ENCODE data around the gene BIRC5.
A peak's percentile ranks its signal among the peaks of the same experiment; 100 is the strongest.

Gene BIRC5

DNA sequence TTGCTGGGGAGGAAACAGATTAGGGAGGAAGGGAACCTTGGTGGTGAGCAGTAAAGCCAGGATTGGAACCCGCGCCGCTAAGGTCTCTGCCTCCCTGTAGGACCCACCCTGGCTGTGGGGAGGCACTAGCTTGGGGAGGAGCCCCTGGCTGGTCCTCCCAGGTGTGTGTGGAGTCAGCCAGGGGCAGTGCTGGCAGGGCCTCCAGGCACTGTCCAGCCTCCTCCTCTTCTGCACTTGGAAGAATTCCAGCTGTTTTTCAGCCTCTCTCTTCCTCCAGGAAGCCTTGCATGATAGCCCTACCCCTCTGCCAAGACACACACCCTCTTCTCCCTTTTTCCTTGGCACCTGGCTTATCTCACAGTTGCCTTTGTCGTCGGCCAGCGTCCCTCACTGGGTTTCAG is 52.2 kb downstream of the BIRC5 start:
- TF ChIP-seq, protein P1, sequence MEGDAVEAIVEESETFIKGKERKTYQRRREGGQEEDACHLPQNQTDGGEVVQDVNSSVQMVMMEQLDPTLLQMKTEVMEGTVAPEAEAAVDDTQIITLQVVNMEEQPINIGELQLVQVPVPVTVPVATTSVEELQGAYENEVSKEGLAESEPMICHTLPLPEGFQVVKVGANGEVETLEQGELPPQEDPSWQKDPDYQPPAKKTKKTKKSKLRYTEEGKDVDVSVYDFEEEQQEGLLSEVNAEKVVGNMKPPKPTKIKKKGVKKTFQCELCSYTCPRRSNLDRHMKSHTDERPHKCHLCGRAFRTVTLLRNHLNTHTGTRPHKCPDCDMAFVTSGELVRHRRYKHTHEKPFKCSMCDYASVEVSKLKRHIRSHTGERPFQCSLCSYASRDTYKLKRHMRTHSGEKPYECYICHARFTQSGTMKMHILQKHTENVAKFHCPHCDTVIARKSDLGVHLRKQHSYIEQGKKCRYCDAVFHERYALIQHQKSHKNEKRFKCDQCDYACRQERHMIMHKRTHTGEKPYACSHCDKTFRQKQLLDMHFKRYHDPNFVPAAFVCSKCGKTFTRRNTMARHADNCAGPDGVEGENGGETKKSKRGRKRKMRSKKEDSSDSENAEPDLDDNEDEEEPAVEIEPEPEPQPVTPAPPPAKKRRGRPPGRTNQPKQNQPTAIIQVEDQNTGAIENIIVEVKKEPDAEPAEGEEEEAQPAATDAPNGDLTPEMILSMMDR (IDR thresholded peaks at IDR 0.05; ENCODE audit: low read length, missing control alignments), result no peak
- H3K4me3 ChIP-seq (replicated peaks; ENCODE audit: low read depth, low read length), result no peak overlapping the region
- no peak for DNase-seq (ENCODE audit: low read depth)

DNA sequence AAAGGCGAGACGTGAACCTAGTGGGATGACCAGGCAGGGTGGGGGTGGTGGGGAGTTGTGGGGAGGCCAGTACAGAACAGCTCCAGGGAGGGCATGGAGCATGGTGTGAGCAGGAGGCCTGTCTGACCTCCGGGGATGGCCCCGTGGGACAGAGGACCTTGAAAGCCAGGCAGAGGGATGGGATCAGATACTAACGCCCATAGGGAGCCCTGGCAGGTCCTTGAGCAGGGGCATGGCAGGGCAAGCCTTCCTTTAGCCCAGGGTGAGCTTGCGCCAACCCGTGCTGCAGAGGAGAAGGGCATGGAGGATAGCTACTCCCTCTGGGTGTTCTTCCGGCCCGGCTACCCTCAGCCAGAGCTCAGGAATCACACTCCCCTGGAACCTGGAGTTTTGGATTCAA is 52.7 kb downstream of the BIRC5 start:
- DNase-seq (ENCODE audit: low read depth), result no peak
- TF ChIP-seq, protein P1 (IDR thresholded peaks at IDR 0.05; ENCODE audit: low read length, missing control alignments), result no peak
- H3K4me3 ChIP-seq (replicated peaks; ENCODE audit: low read depth, low read length), result no peak overlapping the region

DNA sequence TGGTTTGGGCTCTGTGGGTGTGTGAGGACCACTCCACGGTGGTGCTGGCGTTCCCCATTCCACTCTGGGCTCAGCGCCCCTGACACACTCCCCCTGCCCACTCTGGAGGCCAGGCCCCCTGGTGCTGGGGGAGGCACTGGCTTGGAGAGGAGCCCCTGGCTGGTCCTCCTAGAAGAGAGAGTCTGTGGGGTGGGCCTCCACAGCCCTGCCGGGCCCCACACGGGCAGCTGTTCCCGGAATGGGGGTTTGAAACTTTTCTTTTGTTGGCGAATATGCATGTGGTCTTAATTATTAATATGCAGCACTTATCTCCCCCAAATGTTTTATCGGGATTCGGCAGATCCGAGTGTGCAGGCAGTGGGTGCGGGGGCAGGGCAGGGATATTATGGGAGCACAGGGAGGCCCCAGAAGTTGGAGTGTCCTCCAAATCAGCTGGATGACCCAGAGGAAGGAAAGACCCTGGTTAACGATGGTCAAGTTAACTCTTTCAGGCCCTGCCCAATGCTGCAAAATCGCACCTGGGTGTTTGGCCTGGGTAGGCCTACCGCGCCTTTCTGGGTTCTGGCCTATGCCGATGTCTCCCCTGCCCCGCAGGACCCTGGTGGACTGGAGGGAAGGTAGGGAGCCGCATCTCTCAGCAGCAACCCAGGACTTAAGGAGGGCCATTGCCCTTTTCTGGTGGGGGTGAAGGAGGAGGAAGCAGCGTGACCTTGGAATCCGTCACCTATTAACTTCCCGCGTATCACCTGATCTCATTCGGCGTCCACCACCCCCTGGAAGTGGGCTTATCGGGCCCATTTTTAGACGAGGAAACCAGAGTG is 53.4 kb downstream of the BIRC5 start:
- TF ChIP-seq, protein P1 (IDR thresholded peaks at IDR 0.05; ENCODE audit: low read length, missing control alignments), result no peak
- no peak overlapping the region for H3K4me3 ChIP-seq (replicated peaks; ENCODE audit: low read depth, low read length)
- no peak for DNase-seq (ENCODE audit: low read depth)

DNA sequence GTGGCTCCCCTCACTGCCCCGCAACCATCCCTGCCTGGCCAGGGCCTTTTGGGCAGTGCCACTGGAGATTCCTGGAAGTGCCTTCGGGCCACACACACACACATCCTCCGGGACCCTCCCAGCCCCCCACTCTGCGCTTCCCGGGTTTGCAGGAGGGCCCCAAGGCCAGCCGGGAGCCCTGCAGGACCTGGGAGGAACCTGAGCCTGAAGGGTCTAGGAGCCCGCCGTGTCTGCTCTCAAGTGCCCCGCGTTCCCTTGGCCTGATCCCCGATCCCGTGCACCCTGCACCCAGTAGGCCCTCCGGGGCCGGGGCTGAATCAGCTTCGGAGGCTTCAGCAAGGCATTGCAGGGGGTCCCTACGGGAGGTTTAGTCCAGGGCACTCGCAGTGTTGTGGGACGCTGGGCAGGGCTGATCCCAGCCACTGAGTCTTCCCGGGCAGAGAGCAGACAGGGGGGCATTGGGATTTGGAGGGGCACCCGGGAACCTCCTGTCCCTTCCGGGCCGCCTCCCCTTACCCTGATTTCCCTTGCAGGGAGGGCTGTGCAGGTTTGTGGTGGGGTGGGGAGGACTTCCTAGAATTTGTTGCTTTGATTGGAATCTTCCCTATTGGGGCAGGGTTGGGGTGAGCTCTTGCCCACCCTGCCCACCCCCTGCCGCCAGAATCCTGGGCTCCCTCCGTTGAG is 54.3 kb downstream of the BIRC5 start:
- TF ChIP-seq, protein P1 (IDR thresholded peaks at IDR 0.05; ENCODE audit: low read length, missing control alignments), result no peak
- H3K4me3 ChIP-seq (replicated peaks; ENCODE audit: low read depth, low read length), result no peak overlapping the region
- no peak for DNase-seq (ENCODE audit: low read depth)

DNA sequence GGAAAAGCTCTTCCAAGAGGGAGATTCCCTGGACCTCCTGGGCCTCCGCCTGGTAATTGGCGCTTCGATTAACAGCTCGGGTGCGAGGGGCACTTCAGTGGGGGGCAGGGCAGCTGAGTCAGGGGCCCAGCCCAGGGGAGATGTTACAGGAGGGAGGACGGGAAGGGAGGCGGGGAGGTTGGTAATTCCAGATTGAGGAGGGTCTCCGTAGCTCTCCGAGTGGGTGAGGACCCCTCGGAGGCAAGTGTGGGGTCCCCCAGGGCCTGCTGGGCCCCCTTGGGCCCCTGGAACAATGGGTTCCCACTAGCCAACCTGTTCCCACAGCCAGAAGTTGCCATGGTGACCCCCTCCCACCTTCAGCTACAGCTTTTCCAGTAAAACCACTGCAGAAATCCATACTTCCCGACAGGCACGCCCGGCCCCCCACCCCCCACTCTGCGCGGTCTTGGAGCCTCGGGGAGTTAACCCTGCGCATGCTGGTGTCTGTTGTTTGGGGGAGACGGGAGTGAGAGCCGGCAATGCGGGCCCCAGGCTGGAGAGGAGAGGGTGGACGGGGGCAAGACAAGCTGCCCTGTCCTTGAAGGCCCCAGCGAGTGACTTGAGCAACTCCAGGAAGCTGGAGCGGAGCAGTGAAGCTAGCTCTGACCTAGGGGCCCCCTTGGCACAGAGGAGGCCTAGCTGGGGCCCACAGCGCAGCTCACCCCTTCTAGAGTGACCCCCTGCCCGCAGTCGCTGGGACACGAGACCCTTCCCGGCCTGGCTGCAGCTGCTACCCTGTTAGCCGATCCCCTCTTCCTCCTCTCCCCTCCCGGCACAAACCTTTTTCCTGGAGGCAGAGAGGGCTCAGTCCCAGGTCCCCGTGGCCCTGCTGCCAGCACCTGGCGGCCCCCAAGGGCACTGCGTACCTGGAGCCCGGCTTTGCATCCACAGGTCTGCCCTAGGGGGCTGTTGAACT is 55.2 kb downstream of the BIRC5 start:
- TF ChIP-seq, protein P1 (IDR thresholded peaks at IDR 0.05; ENCODE audit: low read length, missing control alignments), result no peak
- no peak overlapping the region for H3K4me3 ChIP-seq (replicated peaks; ENCODE audit: low read depth, low read length)
- peak; percentile 84 for DNase-seq (ENCODE audit: low read depth)

DNA sequence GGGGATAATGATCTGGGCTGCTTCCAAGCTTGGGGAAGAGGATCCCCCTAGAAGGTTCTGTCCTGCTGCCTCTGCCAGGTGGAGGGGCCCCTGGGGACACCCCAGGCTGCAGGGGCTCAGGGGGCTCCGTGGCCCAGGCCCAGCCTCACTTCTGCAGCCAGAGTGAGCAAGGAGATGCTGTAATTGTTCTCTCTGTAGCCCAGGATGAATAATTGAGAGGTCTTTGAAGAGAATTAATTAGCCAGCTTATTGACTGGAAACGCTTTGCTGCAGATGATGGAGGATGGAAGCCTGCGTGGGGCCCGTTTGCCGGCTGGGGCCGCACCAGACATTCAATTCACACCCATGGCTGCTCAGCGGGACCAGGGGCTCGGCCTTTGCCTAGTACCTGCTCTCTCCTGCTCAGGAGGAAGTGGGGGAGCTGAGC is 55.9 kb downstream of the BIRC5 start:
- TF ChIP-seq, protein P1 (IDR thresholded peaks at IDR 0.05; ENCODE audit: low read length, missing control alignments), result no peak
- no peak for DNase-seq (ENCODE audit: low read depth)
- no peak overlapping the region for H3K4me3 ChIP-seq (replicated peaks; ENCODE audit: low read depth, low read length)
